Measurements from ENCODE around the gene MAPK8IP3. TPM values are rescaled to one million over a fixed set of nuclear protein-coding genes. Genes with fewer than 3 reads are reported as not detected.

Gene MAPK8IP3
- polyA plus RNA-seq, 3 donors = 1.1 to 185 (median 2.1) TPM

GRCh38 chr16:1793578-1794220, 87.7 kb downstream of the MAPK8IP3 start, which contains the start of gene IGFALS:
Gene IGFALS (minus strand): TSS chr16:1793705. CDS start chr16:1793652, 53 bp downstream.
- Mint-ChIP-seq H3K27ac (no peak within 1 kb of the TSS), H3K9me3 (peaks cover 2 to 21% (median 14%) of the 10 kb centered on the region in 7 donors), H3K4me3 (no peak within 1 kb of the TSS), H3K36me3 (peaks cover 7 to 20% of the 10 kb centered on the region in 2 donors), H3K27me3 (ENCODE audit: low read depth in 3 of 3) (peaks cover 0 to 2% (median 0%) of the 10 kb centered on the region in 3 donors), H3K4me1 (no peaks in the 10 kb centered on the region)
- Histone ChIP-seq H3K4me2 (replicated peaks; ENCODE audit: extremely low read depth, low read length, poor library complexity, severe bottlenecking) (no peak within 1 kb of the TSS), H4K20me1 (ENCODE audit: insufficient read depth, low read length) (no peaks in the 10 kb centered on the region), H3K9ac (ENCODE audit: insufficient read depth, low read length, poor library complexity, severe bottlenecking) (no peak within 1 kb of the TSS), H3K36me3 (replicated peaks in 1 of 2; ENCODE audit: control insufficient read depth in 1 of 2, insufficient read depth in 2 of 2, low read length in 2 of 2) (peaks cover 17 to 19% of the 10 kb centered on the region in 2 donors), H3K79me2 (ENCODE audit: insufficient read depth, low read length) (no peaks in the 10 kb centered on the region), H3K4me1 (ENCODE audit: control insufficient read depth in 1 of 2, insufficient read depth in 2 of 2, low read length in 2 of 2) (no peaks in the 10 kb centered on the region), H3K9me3 (replicated peaks in 1 of 2; ENCODE audit: control insufficient read depth in 1 of 2, insufficient read depth in 1 of 2, low read length in 2 of 2) (peaks cover 5 to 14% of the 10 kb centered on the region in 2 donors), H3K4me3 (replicated peaks in 1 of 3; ENCODE audit: low read depth in 2 of 3, low read length in 3 of 3) (no peak within 1 kb of the TSS), H2AFZ (ENCODE audit: insufficient read depth, low read depth, low read length, poor library complexity, severe bottlenecking) (no peak within 1 kb of the TSS), H3K27me3 (ENCODE audit: control insufficient read depth in 2 of 2, insufficient read depth in 2 of 2, low read length in 2 of 2) (no peaks in the 10 kb centered on the region), H3K27ac (ENCODE audit: low read depth in 1 of 2, low read length in 2 of 2) (no peak within 1 kb of the TSS)
- DNase-seq = no peak
- WGBS (ENCODE audit: insufficient coverage) = 89% methylated on average over 26 of the region's 28 CpGs
- no peak for TF ChIP-seq CTCF (IDR thresholded peaks at IDR 0.05)
- intact Hi-C loops (cut with micrococcal nuclease) = no loop called here

- no peak overlapping the region for H3K4me3 Mint-ChIP-seq
- Histone ChIP-seq H3K79me2 (ENCODE audit: insufficient read depth, low read length) (no peaks in the 10 kb centered on the region), H3K4me2 (replicated peaks; ENCODE audit: extremely low read depth, low read length, poor library complexity, severe bottlenecking) (no peak overlapping the region), H3K9ac (ENCODE audit: insufficient read depth, low read length, poor library complexity, severe bottlenecking) (no peak overlapping the region), H3K27me3 (ENCODE audit: control insufficient read depth in 2 of 2, insufficient read depth in 2 of 2, low read length in 2 of 2) (no peaks in the 10 kb centered on the region), H3K4me1 (ENCODE audit: control insufficient read depth in 1 of 2, insufficient read depth in 2 of 2, low read length in 2 of 2) (no peaks in the 10 kb centered on the region), H3K4me3 (replicated peaks in 1 of 3; ENCODE audit: low read depth in 2 of 3, low read length in 3 of 3) (no peak overlapping the region), H3K27ac (ENCODE audit: low read depth in 1 of 2, low read length in 2 of 2) (no peak overlapping the region), H3K9me3 (replicated peaks in 1 of 2; ENCODE audit: control insufficient read depth in 1 of 2, insufficient read depth in 1 of 2, low read length in 2 of 2) (peaks cover 5 to 19% of the 10 kb centered on the region in 2 donors), H4K20me1 (ENCODE audit: insufficient read depth, low read length) (no peaks in the 10 kb centered on the region), H3K36me3 (replicated peaks in 1 of 2; ENCODE audit: control insufficient read depth in 1 of 2, insufficient read depth in 2 of 2, low read length in 2 of 2) (peaks cover 11 to 13% of the 10 kb centered on the region in 2 donors), H2AFZ (ENCODE audit: insufficient read depth, low read depth, low read length, poor library complexity, severe bottlenecking) (no peak overlapping the region)
- no peak for DNase-seq
- H3K4me1 Mint-ChIP-seq = no peaks in the 10 kb centered on the region
- peaks cover 2 to 13% of the 10 kb centered on the region in 2 donors for H3K36me3 Mint-ChIP-seq
- no peak overlapping the region for H3K27ac Mint-ChIP-seq
- 83% methylated on average over 16 of the region's 18 CpGs for WGBS (ENCODE audit: insufficient coverage)
- peaks cover 5 to 27% (median 21%) of the 10 kb centered on the region in 7 donors for H3K9me3 Mint-ChIP-seq
- intact Hi-C loops (cut with micrococcal nuclease) = no loop called here
- no peak for TF ChIP-seq CTCF (IDR thresholded peaks at IDR 0.05)
- peaks cover 0 to 2% (median 0%) of the 10 kb centered on the region in 3 donors for H3K27me3 Mint-ChIP-seq (ENCODE audit: low read depth in 3 of 3)
Measured at GRCh38 chr16:1794221-1794871, 88.4 kb downstream of the MAPK8IP3 start.
